Activated T-helper 2 cell treated with anti-CD3 and anti-CD28 coated beads, Interferon-gamma antibody, Interleukin-2, Interleukin-4, amounts not matched to agents 10 μg/mL and 5 μg/mL and 100 μg/mL, durations not matched to agents 14 hours and 24 hours and 36 hours (primary cell): ENCODE results near the gene CTBS. TPM values are rescaled to one million over a fixed set of nuclear protein-coding genes. Genes with fewer than 3 reads are reported as not detected.
"Not testable (repeated sequence)": the region's sequence is repeated elsewhere in the genome, so short reads cannot be mapped to it uniquely, and the experiment has no call there.

ENCODE experiments used
- DNase-seq: peaks from one replicate; pipeline ENCODE4 v3.0.0; 2021; ENCODE audit warnings: low spot score
- H3K27ac Mint-ChIP-seq: one replicate; pipeline ENCODE4 v1.8.0; 2021; ENCODE audit warnings: mixed read lengths
- H3K27me3 Mint-ChIP-seq: one replicate; pipeline ENCODE4 v1.8.0; 2021; ENCODE audit warnings: low read depth, mixed read lengths
- H3K36me3 Mint-ChIP-seq: one replicate; pipeline ENCODE4 v1.8.0; 2021; ENCODE audit warnings: low read depth, mixed read lengths
- H3K4me1 Mint-ChIP-seq: one replicate; pipeline ENCODE4 v1.8.0; 2021; ENCODE audit warnings: low read depth, mixed read lengths
- H3K4me3 Mint-ChIP-seq: one replicate; pipeline ENCODE4 v1.8.0; 2021; ENCODE audit warnings: low read depth, mild to moderate bottlenecking, moderate library complexity, mixed read lengths
- H3K9me3 Mint-ChIP-seq: one replicate; pipeline ENCODE4 v1.8.0; 2021; ENCODE audit warnings: mixed read lengths
- intact Hi-C: fragments of 100-400 bp; cut with micrococcal nuclease; formaldehyde crosslinking; loops from one replicate; pipeline ENCODE4 v1.15.1; 2023
- total RNA-seq: library from RNA; stranded (reverse); gene quantifications from 2 replicates; pipeline ENCODE4 v1.2.3, GENCODE V29; 2022

Gene CTBS
- total RNA-seq, 1 donor from 2014 or later: 14.1 TPM

GRCh38 chr1:84603941-84604830 is 29.9 kb upstream of the CTBS start:
- Mint-ChIP-seq H3K27ac (no peak overlapping the region), H3K4me1 (peaks cover 11% of the 10 kb centered on the region), H3K9me3 (peaks cover 34% of the 10 kb centered on the region), H3K4me3 (no peak overlapping the region), H3K27me3 (no peaks in the 10 kb centered on the region), H3K36me3 (peaks cover 8% of the 10 kb centered on the region)
- no peak for DNase-seq
- intact Hi-C loops: no loop called here

- Mint-ChIP-seq H3K4me1 (peaks cover 20% of the 10 kb centered on the region), H3K36me3 (peaks cover 8% of the 10 kb centered on the region), H3K27ac (no peak overlapping the region), H3K9me3 (peaks cover 34% of the 10 kb centered on the region), H3K27me3 (no peaks in the 10 kb centered on the region), H3K4me3 (no peak overlapping the region)
- DNase-seq: no peak
- intact Hi-C loops: no loop called here
These were observed 29.0 kb upstream of the CTBS start for GRCh38 chr1:84603223-84603622.

DNA sequence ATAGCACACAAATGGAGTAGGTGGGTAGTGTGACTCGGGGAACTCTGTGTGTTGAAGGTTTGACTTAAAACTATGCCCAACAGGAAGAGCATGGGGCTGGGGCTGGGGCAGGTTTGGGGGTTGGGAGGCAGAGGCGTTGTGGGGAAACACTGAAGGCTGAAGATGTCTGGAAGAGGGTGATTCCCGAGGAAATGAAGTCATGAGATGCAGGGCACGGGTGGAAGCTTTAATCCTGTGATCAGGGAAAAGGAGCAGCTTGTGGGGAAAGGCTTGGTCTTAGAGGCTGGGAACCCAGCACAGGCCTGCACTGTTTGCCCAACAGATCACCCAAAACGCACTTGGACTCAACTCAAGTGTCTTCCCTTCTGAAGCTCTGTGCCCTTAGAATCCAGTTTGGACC is 26.6 kb upstream of the CTBS start:
- intact Hi-C loops: no loop called here
- H3K36me3 Mint-ChIP-seq: peaks cover 4% of the 10 kb centered on the region
- peaks cover 24% of the 10 kb centered on the region for H3K9me3 Mint-ChIP-seq
- no peak overlapping the region for H3K27ac Mint-ChIP-seq
- no peak for DNase-seq
- no peaks in the 10 kb centered on the region for H3K27me3 Mint-ChIP-seq
- H3K4me3 Mint-ChIP-seq: no peak overlapping the region
- H3K4me1 Mint-ChIP-seq: peaks cover 25% of the 10 kb centered on the region

DNA sequence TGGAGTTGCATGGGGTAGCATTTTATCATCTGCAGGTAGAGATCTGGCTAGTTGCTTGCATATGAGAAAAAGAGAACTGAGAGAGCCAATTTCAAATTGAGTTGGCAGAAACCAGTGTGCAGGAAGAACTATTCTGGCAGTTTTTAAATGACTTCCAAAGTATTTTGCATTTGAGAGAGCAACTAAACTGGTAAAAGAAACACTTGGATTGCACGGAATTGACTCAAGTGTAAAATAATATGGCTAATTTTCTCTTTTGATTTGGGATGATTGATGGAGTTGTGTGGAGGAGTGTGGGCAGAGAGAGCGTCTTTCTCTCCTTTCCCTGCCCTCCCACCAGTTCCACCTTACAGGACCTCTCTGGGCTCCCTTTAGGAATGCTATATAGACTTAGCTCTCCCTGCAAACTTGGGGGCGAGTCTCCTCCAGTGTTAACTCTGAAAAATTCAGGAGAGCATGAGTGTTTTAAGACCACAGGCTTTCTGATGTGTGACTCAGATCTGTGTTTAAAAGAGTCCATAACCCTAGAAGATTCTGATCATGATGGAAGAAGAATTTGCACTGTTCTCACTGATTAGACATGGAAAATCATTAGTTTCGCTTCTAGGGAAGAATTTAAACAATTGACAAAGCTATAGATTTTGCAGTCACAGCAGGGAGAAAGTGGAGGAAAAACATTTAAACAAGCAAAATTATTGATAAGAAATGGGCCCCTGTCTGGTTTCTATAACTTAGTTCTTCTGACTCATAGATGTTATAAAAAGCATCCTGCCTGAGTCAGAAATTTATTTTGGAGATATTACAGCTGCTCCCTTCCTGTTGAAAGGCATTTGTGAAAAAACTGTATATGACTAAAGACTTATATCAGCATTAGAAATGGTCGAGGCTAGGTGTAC is 24.9 kb upstream of the CTBS start:
- H3K4me3 Mint-ChIP-seq: no peak overlapping the region
- H3K4me1 Mint-ChIP-seq: peaks cover 25% of the 10 kb centered on the region
- no peak for DNase-seq
- peak overlapping the region; percentile 80 for H3K27ac Mint-ChIP-seq
- intact Hi-C loops: loop anchor here (1.0 kb wide), 3 partner anchors 20 to 93 kb away; partner anchors contain the start of genes GNG5 and SPATA1
- H3K27me3 Mint-ChIP-seq: no peaks in the 10 kb centered on the region
- H3K9me3 Mint-ChIP-seq: peaks cover 13% of the 10 kb centered on the region
- no peaks in the 10 kb centered on the region for H3K36me3 Mint-ChIP-seq

DNA sequence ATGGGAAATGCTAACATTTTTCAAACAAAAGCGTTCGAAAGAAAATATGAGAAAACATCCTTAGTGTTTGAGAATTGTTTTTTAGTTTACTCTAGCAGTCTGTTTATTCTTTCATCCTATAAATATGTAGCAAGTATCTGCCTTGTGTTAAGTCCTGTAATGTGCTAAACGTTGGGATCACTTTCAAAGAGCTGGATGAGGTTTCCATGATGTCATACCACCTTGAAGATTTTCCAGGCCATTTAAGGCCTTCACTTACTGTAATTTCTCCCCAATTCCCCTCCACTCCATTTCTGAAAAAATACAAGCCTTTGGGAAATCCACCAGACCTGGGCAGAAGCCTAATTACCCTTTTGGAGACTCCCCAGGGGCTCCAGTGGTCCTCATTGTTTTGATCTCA is 24.2 kb upstream of the CTBS start:
- no peaks in the 10 kb centered on the region for H3K36me3 Mint-ChIP-seq
- H3K4me3 Mint-ChIP-seq: no peak overlapping the region
- DNase-seq: no peak
- H3K27me3 Mint-ChIP-seq: no peaks in the 10 kb centered on the region
- peaks cover 18% of the 10 kb centered on the region for H3K9me3 Mint-ChIP-seq
- peaks cover 25% of the 10 kb centered on the region for H3K4me1 Mint-ChIP-seq
- H3K27ac Mint-ChIP-seq: no peak overlapping the region
- intact Hi-C loops: no loop called here

GRCh38 chr1:84597011-84597410 is 22.8 kb upstream of the CTBS start:
- DNase-seq: no peak
- H3K36me3 Mint-ChIP-seq: no peaks in the 10 kb centered on the region
- no peak overlapping the region for H3K27ac Mint-ChIP-seq
- intact Hi-C loops: no loop called here
- no peaks in the 10 kb centered on the region for H3K27me3 Mint-ChIP-seq
- no peak overlapping the region for H3K4me3 Mint-ChIP-seq
- peaks cover 18% of the 10 kb centered on the region for H3K9me3 Mint-ChIP-seq
- peaks cover 25% of the 10 kb centered on the region for H3K4me1 Mint-ChIP-seq

- H3K27ac Mint-ChIP-seq, DNase-seq, H3K27me3 Mint-ChIP-seq, intact Hi-C loops, H3K4me3 Mint-ChIP-seq, H3K36me3 Mint-ChIP-seq: not testable (repeated sequence)
- H3K9me3 Mint-ChIP-seq: peaks cover 28% of the 10 kb centered on the region
- H3K4me1 Mint-ChIP-seq: peaks cover 22% of the 10 kb centered on the region
These were observed 20.7 kb upstream of the CTBS start for GRCh38 chr1:84594959-84595358.

DNA sequence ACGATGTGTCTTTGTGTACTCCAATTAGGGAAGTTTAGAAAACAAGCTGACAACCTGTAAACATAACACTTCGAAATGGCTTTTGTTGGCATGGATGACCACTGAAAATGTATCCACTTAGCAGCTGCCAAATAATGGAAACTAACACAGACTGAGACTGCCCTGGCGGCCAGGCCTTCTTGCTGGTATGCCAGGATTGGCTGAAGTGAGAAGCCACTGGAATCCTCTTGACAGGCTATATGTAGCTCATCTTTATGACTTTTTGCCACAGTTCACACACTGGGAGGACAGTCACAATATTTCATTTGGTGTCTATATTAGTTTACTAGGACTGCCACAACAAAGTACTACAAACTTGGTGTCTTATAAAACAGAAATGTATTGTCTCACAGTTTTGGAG is 12.9 kb upstream of the CTBS start:
- no peaks in the 10 kb centered on the region for H3K4me1 Mint-ChIP-seq
- DNase-seq: no peak
- H3K4me3 Mint-ChIP-seq: no peak overlapping the region
- no peaks in the 10 kb centered on the region for H3K27me3 Mint-ChIP-seq
- intact Hi-C loops: no loop called here
- H3K9me3 Mint-ChIP-seq: peaks cover 23% of the 10 kb centered on the region
- H3K36me3 Mint-ChIP-seq: no peaks in the 10 kb centered on the region
- H3K27ac Mint-ChIP-seq: no peak overlapping the region

GRCh38 chr1:84585803-84586202 is 11.6 kb upstream of the CTBS start:
- no peak overlapping the region for H3K27ac Mint-ChIP-seq
- DNase-seq: no peak
- intact Hi-C loops: no loop called here
- H3K36me3 Mint-ChIP-seq: no peaks in the 10 kb centered on the region
- no peaks in the 10 kb centered on the region for H3K27me3 Mint-ChIP-seq
- H3K4me1 Mint-ChIP-seq: no peaks in the 10 kb centered on the region
- no peak overlapping the region for H3K4me3 Mint-ChIP-seq
- H3K9me3 Mint-ChIP-seq: peaks cover 19% of the 10 kb centered on the region

GRCh38 chr1:84584126-84584525 is 9.9 kb upstream of the CTBS start:
- peaks cover 6% of the 10 kb centered on the region for H3K9me3 Mint-ChIP-seq
- no peak overlapping the region for H3K27ac Mint-ChIP-seq
- no peaks in the 10 kb centered on the region for H3K4me1 Mint-ChIP-seq
- no peak overlapping the region for H3K4me3 Mint-ChIP-seq
- no peak for DNase-seq
- no peaks in the 10 kb centered on the region for H3K36me3 Mint-ChIP-seq
- no peaks in the 10 kb centered on the region for H3K27me3 Mint-ChIP-seq
- intact Hi-C loops: no loop called here

- no peaks in the 10 kb centered on the region for H3K27me3 Mint-ChIP-seq
These were observed 9.4 kb upstream of the CTBS start for GRCh38 chr1:84583648-84584047.

GRCh38 chr1:84582802-84583587 is 8.8 kb upstream of the CTBS start:
- Mint-ChIP-seq H3K36me3 (no peaks in the 10 kb centered on the region), H3K4me3 (no peak overlapping the region), H3K27me3 (no peaks in the 10 kb centered on the region), H3K27ac (no peak overlapping the region), H3K4me1 (no peaks in the 10 kb centered on the region), H3K9me3 (peaks cover 6% of the 10 kb centered on the region)
- intact Hi-C loops: no loop called here
- no peak for DNase-seq

More at GRCh38 chr1:84583648-84584047, 9.4 kb upstream of the CTBS start:
- peaks cover 6% of the 10 kb centered on the region for H3K9me3 Mint-ChIP-seq
- no peak overlapping the region for H3K4me3 Mint-ChIP-seq
- H3K27ac Mint-ChIP-seq: no peak overlapping the region
- H3K36me3 Mint-ChIP-seq: no peaks in the 10 kb centered on the region
- H3K4me1 Mint-ChIP-seq: no peaks in the 10 kb centered on the region
- DNase-seq: no peak
- intact Hi-C loops: no loop called here
